ENCODE results near the gene GPN2. TPM values are rescaled to one million over a fixed set of nuclear protein-coding genes. Genes with fewer than 3 reads are reported as not detected.

The GPN2 gene
- total RNA-seq, 1 experiment from 2014 or later, result 13.0 TPM

DNA sequence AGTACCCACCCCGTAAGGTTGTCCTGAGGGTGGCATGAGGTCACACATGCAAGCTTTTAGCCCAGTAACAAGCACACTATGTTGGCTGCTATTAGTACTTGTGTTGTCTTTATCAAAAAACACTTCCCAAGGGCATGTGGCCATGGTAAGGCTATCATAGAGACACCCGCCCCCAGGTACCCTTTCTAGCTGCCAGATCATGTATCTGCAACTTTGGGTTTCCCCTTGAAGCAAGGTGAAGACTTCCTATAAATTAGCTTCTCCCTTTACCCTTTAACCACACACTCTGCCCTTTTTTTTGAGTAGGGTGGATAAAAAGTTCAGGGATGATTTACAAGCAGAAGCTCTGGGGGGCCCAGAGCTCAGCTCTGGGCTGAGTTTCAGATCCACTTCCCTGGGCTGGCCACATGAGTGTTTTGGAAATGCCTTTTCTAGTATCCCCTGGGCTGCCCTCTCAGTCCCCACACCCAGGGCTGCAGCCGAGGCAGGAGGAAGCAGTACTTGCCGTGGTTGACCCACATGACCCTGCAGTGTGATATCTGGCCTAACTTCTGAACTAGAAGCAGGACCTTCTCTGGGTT is 61.6 kb downstream of the GPN2 start:
- no peak for DNase-seq

DNA sequence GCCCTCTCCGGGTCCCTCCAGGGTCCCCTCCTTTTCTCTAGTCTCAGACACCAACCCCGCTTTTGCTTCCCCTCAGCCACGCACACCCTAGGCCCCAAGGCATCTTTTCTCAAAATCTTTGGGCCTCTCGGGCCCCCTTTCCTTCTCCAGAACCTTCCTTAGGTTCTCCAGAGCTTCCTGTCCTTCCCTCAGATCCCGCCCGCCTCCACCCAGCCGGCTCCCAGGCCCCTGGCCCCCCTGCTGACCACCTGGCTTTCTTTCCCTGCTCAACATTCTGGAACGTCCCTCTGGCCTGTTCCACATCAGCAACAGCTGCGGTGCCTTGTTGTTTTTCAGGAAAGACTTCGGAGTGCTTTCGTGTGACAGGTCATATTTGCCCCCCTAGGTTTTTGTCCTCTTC is 62.4 kb downstream of the GPN2 start:
- H3K36me3 ChIP-seq, result peaks cover 16% of the 10 kb centered on the region
- no peaks in the 10 kb centered on the region for H3K9me3 ChIP-seq
- no peak for DNase-seq
- H3K27me3 ChIP-seq, result no peaks in the 10 kb centered on the region
- H3K4me3 ChIP-seq, result peak overlapping the region; percentile 61

More for the DNA sequence above, 61.6 kb downstream of the GPN2 start:
- peaks cover 22% of the 10 kb centered on the region for H3K36me3 ChIP-seq
- no peaks in the 10 kb centered on the region for H3K9me3 ChIP-seq
- H3K4me3 ChIP-seq, result no peak overlapping the region
- H3K27me3 ChIP-seq, result no peaks in the 10 kb centered on the region

DNA sequence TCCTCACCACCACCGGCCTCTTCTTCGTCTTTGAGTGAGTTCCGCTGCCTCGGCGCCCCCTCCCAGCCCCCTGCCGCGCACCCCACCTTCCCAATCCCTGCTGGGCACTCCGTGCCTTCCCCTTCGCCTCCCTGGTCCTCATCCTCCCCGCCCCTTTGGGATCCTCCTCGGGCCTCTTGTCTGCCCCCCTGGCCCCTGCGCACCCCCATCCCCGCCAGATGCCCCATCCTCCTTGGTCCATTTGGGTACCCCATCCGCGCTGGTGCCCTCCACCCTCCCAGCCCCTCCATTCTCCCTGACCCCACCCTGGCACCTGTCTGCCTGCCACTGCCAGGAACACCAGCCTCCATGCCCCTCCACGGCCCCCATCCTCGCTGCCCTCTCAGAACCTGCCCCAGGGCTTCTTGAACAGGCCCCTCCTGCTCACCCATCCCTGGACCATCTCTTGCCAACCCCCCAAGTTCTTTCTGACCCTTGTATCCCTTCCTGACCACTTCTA is 62.9 kb downstream of the GPN2 start:
- H3K9me3 ChIP-seq, result no peaks in the 10 kb centered on the region
- H3K27me3 ChIP-seq, result no peaks in the 10 kb centered on the region
- H3K4me3 ChIP-seq, result peak overlapping the region; percentile 61
- no peak for DNase-seq
- peaks cover 11% of the 10 kb centered on the region for H3K36me3 ChIP-seq

DNA sequence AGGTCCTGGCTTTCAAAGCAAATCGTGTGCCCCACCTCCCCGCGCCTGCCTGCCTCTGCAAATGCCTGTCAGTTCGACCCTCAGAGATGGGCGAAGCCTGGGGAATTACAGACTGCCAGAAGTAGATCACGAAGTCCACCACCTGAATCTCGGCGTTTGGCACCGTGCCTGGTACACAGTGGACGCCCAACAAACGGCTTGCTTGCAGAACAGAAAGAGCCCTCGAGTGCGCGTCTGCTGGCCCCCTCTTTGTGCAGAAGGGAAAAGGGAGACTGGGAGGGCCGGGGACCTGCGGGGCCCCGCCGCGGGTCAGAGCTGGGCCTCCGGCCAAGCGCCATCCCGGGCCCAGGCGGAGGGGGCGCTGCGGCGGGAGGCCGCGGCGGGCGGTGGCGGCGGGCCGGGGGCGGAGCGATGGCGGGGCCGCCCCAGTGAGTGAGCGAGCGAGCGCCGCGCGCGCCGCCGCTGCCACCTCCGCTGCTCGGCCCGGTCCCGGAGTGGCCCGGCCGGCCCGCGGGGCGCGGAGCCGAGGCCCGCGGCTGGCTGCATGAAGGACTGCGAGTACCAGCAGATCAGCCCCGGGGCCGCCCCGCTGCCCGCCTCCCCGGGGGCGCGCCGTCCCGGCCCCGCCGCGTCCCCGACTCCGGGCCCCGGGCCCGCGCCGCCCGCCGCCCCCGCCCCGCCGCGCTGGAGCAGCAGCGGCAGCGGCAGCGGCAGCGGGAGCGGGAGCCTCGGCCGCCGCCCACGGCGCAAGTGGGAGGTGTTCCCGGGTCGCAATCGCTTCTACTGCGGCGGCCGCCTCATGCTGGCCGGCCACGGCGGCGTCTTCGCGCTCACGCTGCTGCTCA is 63.6 kb downstream of the GPN2 start, which contains the start of gene ZDHHC18:
Gene ZDHHC18, plus strand, starts transcription at position 428 of the 845 bp plus-strand sequence. Its CDS starts 117 bp downstream, at position 545.
- peaks cover 11% of the 10 kb centered on the region; the same call in 1 of the 2 replicates for H3K36me3 ChIP-seq
- DNase-seq, result peak; percentile 67
- H3K27me3 ChIP-seq, result no peaks in the 10 kb centered on the region
- H3K4me3 ChIP-seq, result peak within 1 kb of the TSS; percentile 61
- H3K9me3 ChIP-seq, result no peaks in the 10 kb centered on the region

Other genes starting within 250 kb of the GPN2 start
- 5.5 and 14.6 TPM in 2 replicates for gene ARID1A, start 194.3 kb downstream of the GPN2 start, total RNA-seq (2014; rRNA removed; shearing (Covaris generic); ENCODE audit: low replicate concordance)
- 10.5 and 11.7 TPM in 2 replicates for gene PIGV, start 102.3 kb downstream of the GPN2 start, total RNA-seq (2014; rRNA removed; shearing (Covaris generic); ENCODE audit: low replicate concordance)
- 3.5 and 12.7 TPM in 2 replicates for gene ZDHHC18, start 63.6 kb downstream of the GPN2 start, total RNA-seq (2014; rRNA removed; shearing (Covaris generic); ENCODE audit: low replicate concordance)
- gene SFN, start 27.1 kb downstream of the GPN2 start, total RNA-seq (2014; rRNA removed; shearing (Covaris generic); ENCODE audit: low replicate concordance), result not detected in 2 replicates
- 12.2 and 15.6 TPM in 2 replicates for gene GPATCH3, start 10.2 kb upstream of the GPN2 start, total RNA-seq (2014; rRNA removed; shearing (Covaris generic); ENCODE audit: low replicate concordance)
- gene NR0B2, start 23.7 kb upstream of the GPN2 start, total RNA-seq (2014; rRNA removed; shearing (Covaris generic); ENCODE audit: low replicate concordance), result not detected in 2 replicates
- gene NUDC, start 31.5 kb upstream of the GPN2 start, total RNA-seq (2014; rRNA removed; shearing (Covaris generic); ENCODE audit: low replicate concordance), result 19.1 and 33.9 TPM in 2 replicates
- gene KDF1, start 70.2 kb upstream of the GPN2 start, total RNA-seq (2014; rRNA removed; shearing (Covaris generic); ENCODE audit: low replicate concordance), result not detected in 2 replicates
- 4.7 and 8.8 TPM in 2 replicates for gene TRNP1, start 103.4 kb upstream of the GPN2 start, total RNA-seq (2014; rRNA removed; shearing (Covaris generic); ENCODE audit: low replicate concordance)
- 0.86 and 2.4 TPM in 2 replicates for gene TENT5B, start 122.6 kb upstream of the GPN2 start, total RNA-seq (2014; rRNA removed; shearing (Covaris generic); ENCODE audit: low replicate concordance)

Measured in MG63 (cell line).